Measurements from ENCODE around the gene TTLL3.

The TTLL3 gene

GRCh38 chr3:9780458-9780812 lies 29.6 kb upstream of the TTLL3 start:
- DNase-seq (ENCODE audit: low read depth in 1 of 2, low spot score in 1 of 2) = no peak

GRCh38 chr3:9780910-9781309 lies 29.2 kb upstream of the TTLL3 start:
- DNase-seq (ENCODE audit: low read depth in 1 of 2, low spot score in 1 of 2) = no peak

DNA sequence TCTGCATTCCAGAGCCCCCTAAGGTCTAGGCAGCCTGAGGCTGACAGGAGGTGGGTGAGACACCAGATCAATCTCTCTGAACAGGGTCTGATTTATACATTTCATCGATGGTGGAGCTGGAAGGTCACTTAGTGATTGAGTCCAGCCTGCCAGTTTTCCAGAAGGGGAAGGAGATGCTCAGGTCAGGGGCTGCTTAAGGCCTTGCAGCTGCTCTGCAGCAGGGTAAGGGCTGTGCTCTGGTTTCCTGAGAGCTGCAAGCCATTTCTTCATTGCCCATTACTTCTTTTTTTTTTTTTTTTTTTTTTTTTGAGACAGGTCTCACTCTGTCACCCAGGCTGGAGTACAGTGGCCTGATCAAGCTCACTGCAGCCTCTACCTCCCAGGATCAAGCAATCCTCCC lies 28.5 kb upstream of the TTLL3 start:
- no peak for DNase-seq (ENCODE audit: low read depth in 1 of 2, low spot score in 1 of 2)

DNA sequence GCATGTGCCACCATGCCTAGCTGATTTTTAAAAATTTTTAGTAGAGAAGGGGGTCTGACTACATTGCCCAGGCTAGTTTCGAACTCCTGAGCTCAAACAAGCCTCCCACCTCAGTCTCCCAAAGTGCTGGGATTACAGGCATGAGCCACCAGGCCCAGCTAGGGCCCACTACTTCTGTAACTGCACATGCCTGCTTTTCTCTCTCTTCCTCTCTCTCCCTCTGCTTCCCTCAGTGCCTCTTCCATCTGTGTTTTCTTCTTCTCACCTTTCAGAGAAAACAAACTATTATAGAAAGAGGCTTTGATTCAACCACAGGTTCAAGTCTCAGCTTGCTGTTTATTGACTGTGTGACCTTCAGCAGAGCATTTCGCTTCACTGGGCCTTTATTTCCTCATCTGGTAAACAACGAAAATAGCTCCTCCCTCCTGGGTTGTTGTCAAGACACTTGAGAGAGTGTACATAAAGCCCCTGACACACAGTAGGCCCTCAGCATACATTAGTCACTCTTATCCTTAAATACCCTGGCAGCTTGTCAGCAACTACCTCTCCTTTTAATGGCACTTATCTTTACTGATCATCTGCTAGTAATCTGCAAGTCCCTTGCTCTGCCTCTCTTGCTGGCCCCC lies 28.0 kb upstream of the TTLL3 start:
- no peak for DNase-seq (ENCODE audit: low read depth in 1 of 2, low spot score in 1 of 2)

DNA sequence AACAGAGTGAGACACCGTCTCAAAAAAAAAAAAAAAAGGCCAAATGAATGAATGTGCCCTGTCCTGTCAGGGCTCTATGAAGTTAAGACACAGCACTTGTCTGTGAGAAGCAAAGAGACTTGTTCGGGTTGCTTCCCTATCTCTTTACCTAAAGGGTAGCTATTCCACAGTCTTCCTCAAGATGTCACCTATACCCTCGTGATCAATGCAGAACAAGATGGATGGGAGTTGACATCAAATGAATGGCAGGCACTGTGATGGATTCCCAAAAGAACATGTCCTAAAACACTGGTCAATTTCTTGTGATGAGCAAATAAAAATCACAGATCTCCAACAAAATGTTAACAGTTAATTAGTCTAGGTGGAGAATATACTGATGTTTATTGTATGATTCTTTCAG lies 27.3 kb upstream of the TTLL3 start:
- DNase-seq (ENCODE audit: low read depth in 1 of 2, low spot score in 1 of 2) = no peak

GRCh38 chr3:9783954-9784353 lies 26.1 kb upstream of the TTLL3 start:
- no peak for DNase-seq (ENCODE audit: low read depth in 1 of 2, low spot score in 1 of 2)

DNA sequence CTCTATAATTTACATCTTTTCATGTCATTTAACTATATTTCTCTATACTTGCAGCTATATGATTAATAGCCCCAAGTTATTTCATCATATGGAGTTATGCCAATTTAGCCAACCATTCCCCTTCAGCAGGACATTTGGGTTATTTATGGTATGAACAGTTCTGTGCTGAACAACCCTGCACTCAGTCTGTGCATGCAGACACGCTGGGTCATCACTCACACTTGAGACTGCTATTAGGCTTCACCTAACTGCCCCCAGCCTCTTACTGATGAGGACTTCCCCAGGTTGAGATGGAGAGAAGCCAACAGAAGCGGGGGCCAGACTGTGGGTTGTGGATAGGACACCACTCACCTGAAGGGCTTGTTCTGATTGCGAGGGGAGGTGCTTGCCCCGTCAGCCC lies 25.1 kb upstream of the TTLL3 start:
- no peak for DNase-seq (ENCODE audit: low read depth in 1 of 2, low spot score in 1 of 2)

DNA sequence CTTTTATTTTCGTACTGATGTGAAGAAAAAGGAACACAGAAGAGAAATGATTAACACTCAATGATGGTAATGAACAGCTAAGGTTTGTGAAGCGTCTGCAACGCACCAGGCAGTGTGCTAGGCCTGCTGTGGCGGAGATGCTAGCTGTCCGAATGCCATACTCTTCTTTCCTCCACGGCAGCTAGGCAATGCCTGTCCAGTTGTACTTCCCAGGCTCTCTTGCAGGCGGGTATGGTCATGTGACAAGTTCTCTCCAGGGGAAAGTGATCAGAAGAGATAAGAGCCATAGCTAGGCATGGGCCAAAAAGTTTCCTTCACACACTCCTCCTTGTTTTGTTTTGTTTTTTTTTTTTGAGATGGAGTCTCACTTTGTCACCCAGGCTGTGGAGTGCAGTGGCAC lies 24.5 kb upstream of the TTLL3 start:
- DNase-seq (ENCODE audit: low read depth in 1 of 2, low spot score in 1 of 2) = no peak

DNA sequence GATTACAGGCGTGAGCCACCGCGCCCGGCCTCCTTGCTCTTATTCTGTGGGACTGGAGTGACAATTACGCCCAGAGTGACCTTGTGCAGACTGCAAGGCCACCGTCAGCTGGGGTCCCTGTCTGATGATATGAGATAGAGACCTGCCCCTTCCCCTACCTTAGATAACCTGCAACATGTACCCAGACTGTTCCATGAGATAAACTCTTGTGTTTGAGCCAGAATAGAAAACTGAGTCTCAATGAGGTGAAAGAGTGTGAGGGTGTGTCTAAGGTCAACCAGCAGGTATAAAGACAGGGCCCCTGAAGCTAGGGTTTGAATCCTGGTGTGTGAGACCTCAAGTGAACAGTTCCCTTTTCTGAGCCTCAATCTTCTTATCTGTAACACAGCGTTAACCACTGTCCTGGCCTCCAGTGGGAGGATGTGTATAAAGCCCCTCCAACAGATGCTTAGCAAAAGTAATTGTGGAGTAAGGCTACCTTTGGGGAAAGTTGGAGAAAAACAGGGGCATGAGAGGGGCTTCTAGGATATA lies 23.8 kb upstream of the TTLL3 start:
- DNase-seq (ENCODE audit: low read depth in 1 of 2, low spot score in 1 of 2) = no peak

DNA sequence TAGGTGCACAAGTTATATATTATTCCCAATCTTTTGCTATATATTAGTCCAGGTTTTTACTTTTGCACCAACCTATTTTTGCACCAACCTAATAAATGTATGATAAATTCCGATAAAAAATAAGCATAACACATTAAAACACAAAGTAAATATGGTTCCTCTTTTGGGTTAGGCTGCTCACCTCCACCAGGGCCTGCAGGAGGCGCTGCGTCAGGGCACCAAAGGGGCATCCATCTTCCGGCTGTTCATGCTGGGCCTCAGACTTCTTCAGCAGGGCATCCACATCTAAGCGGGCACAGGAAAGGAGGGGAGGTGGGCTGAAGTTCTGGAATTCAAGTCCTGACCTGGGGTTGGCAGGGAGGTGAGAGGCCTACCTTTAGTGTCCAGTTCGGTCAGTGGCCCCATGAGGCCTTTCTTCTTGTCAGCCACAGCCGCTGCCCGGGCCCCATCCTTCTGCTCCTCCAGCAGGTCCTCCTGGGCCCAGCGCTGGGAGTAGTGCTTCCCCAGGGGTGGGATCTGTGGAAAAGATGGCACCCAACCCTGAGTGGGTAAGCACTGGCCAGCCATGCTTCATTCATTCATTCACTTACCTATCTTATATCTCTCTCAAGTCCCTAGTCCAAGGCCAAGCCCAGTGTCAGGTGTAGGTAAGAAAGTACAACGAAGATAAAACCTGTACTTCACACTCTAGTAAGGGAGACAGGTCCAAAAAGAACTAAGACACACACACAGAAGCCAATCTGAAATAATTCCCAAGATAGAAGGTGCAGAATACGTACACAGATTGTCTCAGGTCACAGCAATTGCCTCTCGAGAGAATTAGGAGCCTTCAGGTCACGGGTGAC lies 23.0 kb upstream of the TTLL3 start:
- DNase-seq (ENCODE audit: low read depth in 1 of 2, low spot score in 1 of 2) = no peak

GRCh38 chr3:9787714-9788113 lies 22.3 kb upstream of the TTLL3 start:
- no peak for DNase-seq (ENCODE audit: low read depth in 1 of 2, low spot score in 1 of 2)

DNA sequence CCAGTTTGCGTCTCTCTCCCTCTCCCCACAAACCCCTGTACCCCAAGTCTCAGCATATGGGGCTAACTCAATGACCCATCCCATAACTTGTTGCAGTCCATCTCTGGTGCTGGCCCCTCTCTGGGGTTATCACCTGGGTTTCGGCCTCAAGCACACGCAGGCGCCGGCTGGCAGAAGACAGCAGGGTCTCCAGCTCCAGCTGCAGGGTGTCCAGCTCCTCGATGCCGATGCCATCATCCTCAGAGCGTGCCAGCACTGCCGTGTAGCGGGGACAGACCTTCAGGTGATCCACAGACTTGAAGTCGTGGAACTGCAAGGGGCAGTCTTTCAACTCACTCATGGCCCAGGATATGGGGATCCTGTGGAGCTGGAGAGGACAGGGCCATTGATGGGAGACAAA lies 18.9 kb upstream of the TTLL3 start:
- DNase-seq (ENCODE audit: low read depth in 1 of 2, low spot score in 1 of 2) = no peak

DNA sequence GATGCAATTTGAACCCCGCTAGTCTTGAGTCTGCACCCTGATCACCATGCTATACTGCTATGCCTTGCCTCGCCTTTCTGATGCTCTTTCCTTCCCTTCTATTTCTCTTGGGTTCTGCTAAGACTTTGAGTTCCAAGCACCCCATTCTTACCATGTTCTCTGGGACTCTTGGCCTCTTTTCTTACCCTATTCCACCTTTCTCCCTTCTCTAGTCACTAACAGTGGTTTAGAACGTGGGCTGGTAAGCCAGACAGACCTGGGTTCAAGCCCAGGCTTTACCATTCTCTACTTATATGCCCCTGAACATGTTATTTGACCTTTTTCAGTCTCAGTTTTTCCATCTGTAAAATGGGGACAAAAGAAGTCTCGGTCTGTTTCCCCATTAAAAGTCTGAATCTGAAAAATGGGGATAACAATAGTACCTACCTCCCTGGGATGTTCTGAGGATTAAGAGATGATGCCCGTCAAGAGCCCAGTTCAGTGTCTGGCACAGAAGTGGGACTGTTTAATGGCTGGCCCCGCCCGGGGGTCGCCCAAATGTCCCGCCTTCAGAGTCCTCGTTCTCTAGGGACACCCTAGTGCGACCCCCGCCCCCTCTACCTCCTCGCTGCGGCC lies 18.2 kb upstream of the TTLL3 start:
- DNase-seq (ENCODE audit: low read depth in 1 of 2, low spot score in 1 of 2) = no peak

GRCh38 chr3:9792405-9793160 lies 17.5 kb upstream of the TTLL3 start, which contains the start of the genes ARPC4 and TADA3:
TSS of gene ARPC4 (plus strand) at chr3:9793082. CDS start at chr3:9793122, 40 bp downstream.
TSS of gene TADA3 (minus strand) at chr3:9792473. CDS start at chr3:9791466, 1,007 bp downstream.
- peak; percentile 78 to 83 for DNase-seq (ENCODE audit: low read depth in 1 of 2, low spot score in 1 of 2)

DNA sequence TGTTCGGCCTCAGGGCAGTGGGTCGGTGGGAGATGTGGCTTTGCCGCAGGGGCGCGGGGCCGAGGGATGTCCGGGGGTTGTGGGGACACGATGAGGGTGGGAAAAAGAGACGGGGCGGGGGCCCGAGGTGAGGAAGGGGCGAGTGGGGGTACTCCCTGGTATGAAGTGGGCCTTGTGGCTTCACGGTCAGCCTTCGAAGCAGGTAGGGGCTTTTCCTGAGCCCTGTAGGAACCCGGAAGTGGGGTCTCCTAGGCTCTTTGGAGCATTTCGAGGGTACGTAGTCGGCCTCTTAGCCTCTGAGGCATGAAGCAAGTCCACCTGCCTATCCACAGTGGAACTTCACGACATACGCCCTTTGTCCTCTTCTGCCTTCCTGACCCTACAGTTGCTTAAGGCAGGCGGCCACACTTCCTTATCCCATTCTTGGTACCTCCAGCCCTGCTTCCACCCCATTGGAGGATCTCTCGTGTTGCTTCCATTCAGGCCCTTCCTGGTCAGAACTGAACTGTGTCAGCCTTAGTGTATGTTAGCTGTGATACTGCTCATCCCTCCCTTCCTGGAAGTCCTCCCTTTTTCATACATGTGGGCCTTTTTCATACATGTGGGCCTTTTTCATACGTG lies 16.8 kb upstream of the TTLL3 start:
- no peak for DNase-seq (ENCODE audit: low read depth in 1 of 2, low spot score in 1 of 2)

GRCh38 chr3:9794400-9794799 lies 15.7 kb upstream of the TTLL3 start:
- no peak for DNase-seq (ENCODE audit: low read depth in 1 of 2, low spot score in 1 of 2)

GRCh38 chr3:9795207-9795606 lies 14.9 kb upstream of the TTLL3 start:
- no peak for DNase-seq (ENCODE audit: low read depth in 1 of 2, low spot score in 1 of 2)

- no peak for DNase-seq (ENCODE audit: low read depth in 1 of 2, low spot score in 1 of 2)
Measured at GRCh38 chr3:9797196-9797945, 12.7 kb upstream of the TTLL3 start.

DNA sequence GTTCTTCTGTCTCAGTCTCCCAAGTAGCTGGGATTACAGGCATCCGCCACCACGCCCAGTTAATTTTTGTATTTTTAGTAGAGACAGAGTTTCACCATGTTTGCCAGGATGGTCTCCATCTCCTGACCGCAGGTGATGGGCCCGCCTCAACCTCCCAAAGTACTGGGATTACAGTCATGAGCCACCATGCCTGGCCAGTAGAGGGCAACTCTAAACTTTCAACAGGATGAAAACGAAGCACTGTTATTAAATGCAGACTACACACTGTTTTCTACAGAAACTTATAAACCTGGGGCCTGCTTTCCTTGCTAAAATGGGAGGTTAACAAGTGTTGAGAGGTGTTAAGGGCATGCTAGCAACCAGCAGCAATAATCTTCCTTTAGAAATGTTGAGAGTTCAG lies 9.5 kb upstream of the TTLL3 start:
- DNase-seq (ENCODE audit: low read depth in 1 of 2, low spot score in 1 of 2) = no peak

- no peak for DNase-seq (ENCODE audit: low read depth in 1 of 2, low spot score in 1 of 2)
Measured at GRCh38 chr3:9803494-9803893, 6.6 kb upstream of the TTLL3 start.
